ENCODE measurements around the gene CLEC1A. TPM values are rescaled to one million over a fixed set of nuclear protein-coding genes. Genes with fewer than 3 reads are reported as not detected.
A peak's percentile ranks its signal among the peaks of the same experiment; 100 is the strongest.

CLEC1A gene
- total RNA-seq, 2 donors from 2014 or later: 1.7 to 1.8 TPM

DNA sequence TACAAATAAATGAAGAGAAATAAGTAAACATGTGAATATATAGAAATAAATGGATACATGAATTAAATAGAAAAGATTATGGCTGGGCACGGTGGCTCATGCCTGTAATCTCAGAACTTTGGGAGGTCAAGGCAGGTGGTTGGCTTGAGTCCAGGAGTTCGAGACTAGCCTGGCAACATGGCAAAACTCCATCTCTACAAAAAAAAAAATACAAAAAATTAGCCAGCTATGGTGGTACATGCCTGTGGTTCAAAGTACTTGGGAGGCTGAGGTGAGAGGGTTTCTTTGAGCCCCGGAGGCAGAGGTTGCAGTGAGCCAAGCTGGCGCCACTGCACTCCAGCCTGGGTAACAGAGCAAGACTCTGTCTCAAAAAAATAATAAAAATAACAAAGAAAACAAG, 36.3 kb upstream of the CLEC1A start:
- Histone ChIP-seq H3K9ac (ENCODE audit: low read depth in 2 of 2, low read length in 2 of 2) (no peak overlapping the region), H3K4me3 (no peak overlapping the region), H3K9me3 (no peaks in the 10 kb centered on the region), H3K36me3 (no peaks in the 10 kb centered on the region), H3K27ac (no peak overlapping the region), H3K27me3 (no peaks in the 10 kb centered on the region), H3K4me1 (no peaks in the 10 kb centered on the region)
- DNase-seq: no peak
- TF ChIP-seq, protein P1, sequence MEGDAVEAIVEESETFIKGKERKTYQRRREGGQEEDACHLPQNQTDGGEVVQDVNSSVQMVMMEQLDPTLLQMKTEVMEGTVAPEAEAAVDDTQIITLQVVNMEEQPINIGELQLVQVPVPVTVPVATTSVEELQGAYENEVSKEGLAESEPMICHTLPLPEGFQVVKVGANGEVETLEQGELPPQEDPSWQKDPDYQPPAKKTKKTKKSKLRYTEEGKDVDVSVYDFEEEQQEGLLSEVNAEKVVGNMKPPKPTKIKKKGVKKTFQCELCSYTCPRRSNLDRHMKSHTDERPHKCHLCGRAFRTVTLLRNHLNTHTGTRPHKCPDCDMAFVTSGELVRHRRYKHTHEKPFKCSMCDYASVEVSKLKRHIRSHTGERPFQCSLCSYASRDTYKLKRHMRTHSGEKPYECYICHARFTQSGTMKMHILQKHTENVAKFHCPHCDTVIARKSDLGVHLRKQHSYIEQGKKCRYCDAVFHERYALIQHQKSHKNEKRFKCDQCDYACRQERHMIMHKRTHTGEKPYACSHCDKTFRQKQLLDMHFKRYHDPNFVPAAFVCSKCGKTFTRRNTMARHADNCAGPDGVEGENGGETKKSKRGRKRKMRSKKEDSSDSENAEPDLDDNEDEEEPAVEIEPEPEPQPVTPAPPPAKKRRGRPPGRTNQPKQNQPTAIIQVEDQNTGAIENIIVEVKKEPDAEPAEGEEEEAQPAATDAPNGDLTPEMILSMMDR (IDR thresholded peaks at IDR 0.05): no peak
- intact Hi-C loops (cut with DNase I): no loop called here

DNA sequence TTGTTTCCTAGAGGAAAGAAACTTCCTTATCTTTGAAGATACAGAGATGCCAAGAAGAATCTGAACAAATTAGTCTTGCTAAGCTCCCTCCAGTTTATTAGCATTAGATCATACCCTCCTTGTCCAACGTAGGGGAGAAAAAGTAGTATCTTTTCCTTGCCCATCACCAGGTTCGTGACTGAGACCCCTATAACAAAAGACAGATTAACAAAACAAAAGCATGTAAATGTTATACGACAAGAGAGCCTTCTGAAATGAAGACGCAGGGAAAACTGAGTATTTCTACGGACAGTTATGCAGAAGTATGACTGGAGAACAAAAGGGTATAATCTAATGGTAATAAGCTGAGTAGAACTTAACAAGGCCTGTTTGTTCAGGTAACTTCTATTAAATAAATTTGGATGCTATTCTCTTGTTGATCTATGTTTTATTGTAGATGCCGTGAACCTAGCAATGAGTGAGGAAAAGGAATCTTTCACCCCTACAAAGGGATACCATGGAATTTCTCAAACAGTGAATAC, 34.1 kb upstream of the CLEC1A start:
- H3K27ac ChIP-seq: no peak overlapping the region
- intact Hi-C loops (cut with DNase I): no loop called here

DNA sequence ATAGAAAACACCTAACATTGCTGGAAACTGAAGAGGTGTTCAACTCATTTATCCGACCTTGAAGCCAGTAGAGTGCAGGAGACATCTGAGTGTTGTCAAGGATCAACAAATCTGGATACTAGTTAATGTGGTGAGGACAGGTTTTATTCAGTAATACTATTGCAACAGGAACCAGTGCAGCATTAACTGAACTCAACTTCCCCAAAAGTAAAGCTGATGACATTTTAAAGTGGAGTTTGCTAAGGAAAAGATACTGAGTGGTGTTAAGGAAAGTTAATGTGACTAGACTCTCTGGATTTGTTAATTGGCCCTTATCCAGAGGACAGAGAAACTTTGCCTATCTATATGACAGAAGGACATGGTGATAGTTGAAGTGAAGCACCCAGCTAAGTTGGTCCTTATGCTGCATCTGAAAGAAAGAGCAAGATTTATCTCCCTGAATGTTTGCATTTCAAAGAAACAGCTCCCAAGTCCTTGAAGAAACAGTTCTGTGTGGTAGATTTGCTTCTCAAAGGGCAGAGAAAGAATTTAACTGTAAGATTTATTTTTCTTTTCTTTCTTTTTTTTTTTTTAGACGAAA, 32.4 kb upstream of the CLEC1A start:
- no peaks in the 10 kb centered on the region for H3K4me1 ChIP-seq
- no peak overlapping the region for H3K27ac ChIP-seq

More for the DNA sequence above, 34.1 kb upstream of the CLEC1A start:
- Histone ChIP-seq H3K36me3 (no peaks in the 10 kb centered on the region), H3K4me3 (no peak overlapping the region), H3K9me3 (no peaks in the 10 kb centered on the region), H3K27me3 (no peaks in the 10 kb centered on the region), H3K4me1 (no peaks in the 10 kb centered on the region), H3K9ac (ENCODE audit: low read depth in 2 of 2, low read length in 2 of 2) (no peak overlapping the region)
- no peak for DNase-seq
- TF ChIP-seq, protein P1 (IDR thresholded peaks at IDR 0.05): no peak

DNA sequence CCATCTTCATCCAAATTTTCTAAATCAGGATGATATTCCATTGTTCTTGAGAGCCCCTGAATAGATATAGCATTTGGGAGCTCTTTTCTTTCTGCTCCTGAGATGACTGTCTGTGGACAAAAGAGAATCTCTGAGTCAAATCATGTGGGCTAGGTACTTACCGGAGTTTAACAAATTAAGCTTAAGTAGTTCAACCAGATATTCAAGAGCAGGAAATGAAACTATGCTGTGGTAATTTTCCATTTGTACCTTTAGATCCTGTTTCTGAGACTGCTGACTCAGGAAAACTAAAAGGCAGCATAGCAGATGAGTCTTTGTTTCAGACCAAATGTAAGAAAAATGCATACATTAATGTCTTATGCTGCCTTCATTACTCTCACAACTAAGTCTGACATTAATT, 31.3 kb upstream of the CLEC1A start, which contains the start of gene CLEC7A:
Gene CLEC7A (minus strand): TSS at position 158 of the 400 bp plus-strand sequence. CDS start 117 bp downstream, at position 41.
- Histone ChIP-seq H3K4me1 (no peaks in the 10 kb centered on the region), H3K9me3 (no peaks in the 10 kb centered on the region), H3K27me3 (no peaks in the 10 kb centered on the region), H3K4me3 (no peak within 1 kb of the TSS), H3K9ac (ENCODE audit: low read depth in 2 of 2, low read length in 2 of 2) (no peak within 1 kb of the TSS), H3K27ac (peak within 1 kb of the TSS; percentile 61), H3K36me3 (no peaks in the 10 kb centered on the region)
- no peak for DNase-seq
- TF ChIP-seq, protein P1 (IDR thresholded peaks at IDR 0.05): no peak
- intact Hi-C loops (cut with DNase I): no loop called here

More for the DNA sequence above, 32.4 kb upstream of the CLEC1A start:
- TF ChIP-seq, protein P1 (IDR thresholded peaks at IDR 0.05): no peak
- Histone ChIP-seq H3K9me3 (no peaks in the 10 kb centered on the region), H3K4me3 (no peak overlapping the region), H3K36me3 (no peaks in the 10 kb centered on the region), H3K27me3 (no peaks in the 10 kb centered on the region), H3K9ac (ENCODE audit: low read depth in 2 of 2, low read length in 2 of 2) (no peak overlapping the region)
- no peak for DNase-seq
- intact Hi-C loops (cut with DNase I): no loop called here

DNA sequence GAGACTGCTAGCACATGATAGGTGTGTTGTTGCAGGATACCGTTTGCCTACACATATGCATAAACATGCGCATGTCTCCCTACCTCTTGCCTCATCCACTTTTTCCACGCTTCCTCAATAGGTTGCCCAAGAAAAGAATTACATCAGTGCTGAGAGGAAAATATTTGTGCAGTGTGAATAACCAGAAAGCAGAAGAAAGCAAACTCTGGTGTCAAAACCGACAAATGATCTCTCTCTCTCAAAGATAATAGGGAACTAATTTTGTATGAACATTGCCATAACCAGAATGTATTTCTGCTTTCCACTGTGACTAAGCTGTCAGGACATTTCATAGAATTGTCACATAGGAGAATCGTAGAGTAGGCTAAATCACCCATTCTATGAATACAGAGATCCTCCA, 29.9 kb upstream of the CLEC1A start:
- peak overlapping the region; percentile 61 for H3K27ac ChIP-seq
- no peaks in the 10 kb centered on the region for H3K27me3 ChIP-seq
- H3K9ac ChIP-seq (ENCODE audit: low read depth in 2 of 2, low read length in 2 of 2): no peak overlapping the region
- no peak for DNase-seq
- no peaks in the 10 kb centered on the region for H3K4me1 ChIP-seq
- no peaks in the 10 kb centered on the region for H3K9me3 ChIP-seq
- intact Hi-C loops (cut with DNase I): no loop called here
- H3K4me3 ChIP-seq: no peak overlapping the region
- TF ChIP-seq, protein P1 (IDR thresholded peaks at IDR 0.05): no peak
- H3K36me3 ChIP-seq: no peaks in the 10 kb centered on the region

All from colonic mucosa (tissue), 4 donors.